ENCODE measurements around the gene LAMC1. TPM values are rescaled to one million over a fixed set of nuclear protein-coding genes. Genes with fewer than 3 reads are reported as not detected.
A peak's percentile ranks its signal among the peaks of the same experiment; 100 is the strongest.

Gene LAMC1
- total and polyA plus RNA-seq, 2 experiments from 2014 or later = 78.4 to 185 TPM

GRCh38 chr1:183087001-183087400, 63.8 kb downstream of the LAMC1 start:
- Histone ChIP-seq H3K4me3 (no peak overlapping the region), H3K4me1 (ENCODE audit: insufficient read depth) (peaks cover 42% of the 10 kb centered on the region), H3K27me3 (no peaks in the 10 kb centered on the region), H4K20me1 (ENCODE audit: insufficient read depth, poor library complexity, severe bottlenecking) (peaks cover 7% of the 10 kb centered on the region), H3K27ac (peak overlapping the region; percentile 40), H3K36me3 (replicated peaks; ENCODE audit: insufficient read depth, low read depth) (no peaks in the 10 kb centered on the region), H2AFZ (no peak overlapping the region), H3K9me3 (ENCODE audit: low read depth) (no peaks in the 10 kb centered on the region), H3K79me2 (peaks cover 96% of the 10 kb centered on the region), H3K9me2 (replicated peaks; ENCODE audit: insufficient read depth) (no peaks in the 10 kb centered on the region), H3K4me2 (peak overlapping the region; percentile 41)
- WGBS (ENCODE audit: low lambda C conversion rate, missing lambda C conversion rate) = 46% methylated on average over 2 of the region's 2 CpGs
- no peak for DNase-seq (ENCODE audit: low spot score)
- no peak for TF ChIP-seq EZH2 (IDR thresholded peaks at IDR 0.05; ENCODE audit: borderline replicate concordance)
- no peak for TF ChIP-seq EZH2phosphoT487 (IDR thresholded peaks at IDR 0.05; ENCODE audit: low read depth, severe bottlenecking, unreplicated experiment)
- TF ChIP-seq CTCF (IDR thresholded peaks at IDR 0.05; ENCODE audit: poor library complexity) = no peak

- DNase-seq (ENCODE audit: low spot score) = peak; percentile 45
- peaks cover 88% of the 10 kb centered on the region for H3K79me2 ChIP-seq
- 69% methylated on average over 3 of the region's 3 CpGs for WGBS (ENCODE audit: low lambda C conversion rate, missing lambda C conversion rate)
Measured at GRCh38 chr1:183089025-183089639, 65.9 kb downstream of the LAMC1 start.

GRCh38 chr1:183090391-183091006, 67.3 kb downstream of the LAMC1 start:
- WGBS (ENCODE audit: low lambda C conversion rate, missing lambda C conversion rate) = 54% methylated on average over 5 of the region's 5 CpGs
- Histone ChIP-seq H3K4me1 (ENCODE audit: insufficient read depth) (peaks cover 53% of the 10 kb centered on the region), H3K9me2 (replicated peaks; ENCODE audit: insufficient read depth) (no peaks in the 10 kb centered on the region), H4K20me1 (ENCODE audit: insufficient read depth, poor library complexity, severe bottlenecking) (peaks cover 6% of the 10 kb centered on the region), H3K9me3 (ENCODE audit: low read depth) (no peaks in the 10 kb centered on the region), H3K36me3 (replicated peaks; ENCODE audit: insufficient read depth, low read depth) (no peaks in the 10 kb centered on the region), H3K27ac (peak overlapping the region; percentile 40), H3K27me3 (no peaks in the 10 kb centered on the region), H3K4me3 (no peak overlapping the region), H3K4me2 (peak overlapping the region; percentile 37), H3K79me2 (peaks cover 88% of the 10 kb centered on the region), H2AFZ (no peak overlapping the region)
- TF ChIP-seq EZH2phosphoT487 (IDR thresholded peaks at IDR 0.05; ENCODE audit: low read depth, severe bottlenecking, unreplicated experiment) (no peak), EZH2 (IDR thresholded peaks at IDR 0.05; ENCODE audit: borderline replicate concordance) (no peak), CTCF (IDR thresholded peaks at IDR 0.05; ENCODE audit: poor library complexity) (no peak)
- DNase-seq (ENCODE audit: low spot score) = no peak

More at GRCh38 chr1:183089025-183089639, 65.9 kb downstream of the LAMC1 start:
- TF ChIP-seq EZH2phosphoT487 (IDR thresholded peaks at IDR 0.05; ENCODE audit: low read depth, severe bottlenecking, unreplicated experiment) (no peak), CTCF (IDR thresholded peaks at IDR 0.05; ENCODE audit: poor library complexity) (no peak), EZH2 (IDR thresholded peaks at IDR 0.05; ENCODE audit: borderline replicate concordance) (no peak)
- no peak overlapping the region for H2AFZ ChIP-seq
- H3K9me3 ChIP-seq (ENCODE audit: low read depth) = no peaks in the 10 kb centered on the region
- no peaks in the 10 kb centered on the region for H3K9me2 ChIP-seq (replicated peaks; ENCODE audit: insufficient read depth)
- H3K4me3 ChIP-seq = no peak overlapping the region
- H3K4me2 ChIP-seq = peak overlapping the region; percentile 37
- H3K4me1 ChIP-seq (ENCODE audit: insufficient read depth) = peaks cover 53% of the 10 kb centered on the region
- H3K27me3 ChIP-seq = no peaks in the 10 kb centered on the region
- no peaks in the 10 kb centered on the region for H3K36me3 ChIP-seq (replicated peaks; ENCODE audit: insufficient read depth, low read depth)
- H4K20me1 ChIP-seq (ENCODE audit: insufficient read depth, poor library complexity, severe bottlenecking) = peaks cover 7% of the 10 kb centered on the region
- peak overlapping the region; percentile 40 for H3K27ac ChIP-seq

Data from hepatocyte (in vitro differentiated cells).